HL-60 (cell line): ENCODE data around the gene SEC24D.

Experiments
- DNase-seq, 2 experiments: peaks; one replicate each; pipeline ENCODE4 v3.0.0-alpha.2; 2010 to 2020; ENCODE audit warnings: low read depth in 1 of 2, low spot score in 1 of 2
- H3K27ac ChIP-seq: fragments of 250-450 bp; sonication (Bioruptor Pico); replicated peaks from 2 replicates; pipeline ENCODE4 v1.5.1; 2020; ENCODE audit warnings: mild to moderate bottlenecking, moderate library complexity
- H3K27me3 ChIP-seq: fragments of 250-450 bp; sonication (Bioruptor Pico); 2 replicates; pipeline ENCODE4 v1.5.1; 2021; ENCODE audit warnings: mild to moderate bottlenecking, moderate library complexity; ENCODE audit not compliant: insufficient read depth, poor library complexity, severe bottlenecking
- H3K4me3 ChIP-seq: replicated peaks from 2 replicates; pipeline ENCODE4 v1.5.1; 2011; ENCODE audit warnings: mild to moderate bottlenecking, control low read depth, low read length; ENCODE audit not compliant: insufficient read depth
- GABPA ChIP-seq: IDR thresholded peaks from 2 replicates; pipeline ENCODE4 v1.6.1; 2012; ENCODE audit warnings: low read depth
- POLR2AphosphoS5 ChIP-seq: IDR thresholded peaks from 2 replicates; pipeline ENCODE4 v1.6.1; 2012; ENCODE audit warnings: low read depth
- REST ChIP-seq: IDR thresholded peaks from 2 replicates; pipeline ENCODE4 v1.6.1; 2012; ENCODE audit warnings: low read depth; ENCODE audit not compliant: insufficient replicate concordance
- SPI1 ChIP-seq: IDR thresholded peaks from 2 replicates; pipeline ENCODE4 v1.6.1; 2012; ENCODE audit warnings: low read depth, mild to moderate bottlenecking, borderline replicate concordance
- TF ChIP-seq, protein P1 (sequence below): IDR thresholded peaks from one replicate; pipeline ENCODE4 v1.5.1; 2011; ENCODE audit warnings: low read length, control low read depth, inconsistent platforms; ENCODE audit not compliant: insufficient read depth

Gene SEC24D

DNA sequence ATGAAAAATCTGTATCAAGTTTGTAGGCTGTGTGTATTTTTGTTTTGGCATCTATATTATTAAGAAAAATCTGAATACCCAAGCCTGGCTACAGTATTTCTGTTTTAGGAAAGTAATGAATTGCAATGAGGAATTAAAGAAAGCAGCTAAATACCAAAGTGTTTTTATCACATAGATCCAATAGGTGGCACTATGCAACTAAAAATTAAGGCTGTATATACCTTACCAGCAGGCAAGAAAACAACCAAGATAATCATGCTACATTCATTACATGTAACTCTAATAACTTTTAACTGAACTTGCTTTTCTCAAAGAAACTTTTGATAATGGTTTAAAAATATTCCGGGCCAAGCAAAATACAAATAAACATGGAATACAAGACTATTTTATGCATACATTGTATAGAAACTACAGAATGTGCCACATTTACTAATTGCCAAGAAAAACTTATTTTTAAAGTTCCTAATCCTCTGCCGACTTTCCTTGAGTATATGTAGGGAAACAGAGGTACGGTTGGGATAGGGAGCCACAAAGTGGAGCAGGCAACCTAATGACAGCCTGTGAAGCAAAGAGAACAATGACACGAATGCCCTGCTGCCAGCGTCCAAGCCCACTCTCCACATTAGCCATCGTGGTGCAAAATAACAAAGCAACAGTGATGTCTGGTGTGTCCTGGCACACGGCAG, 63.7 kb downstream of the SEC24D start:
- no peaks in the 10 kb centered on the region for H3K27me3 ChIP-seq
- DNase-seq = no peak
- TF ChIP-seq, protein P1, sequence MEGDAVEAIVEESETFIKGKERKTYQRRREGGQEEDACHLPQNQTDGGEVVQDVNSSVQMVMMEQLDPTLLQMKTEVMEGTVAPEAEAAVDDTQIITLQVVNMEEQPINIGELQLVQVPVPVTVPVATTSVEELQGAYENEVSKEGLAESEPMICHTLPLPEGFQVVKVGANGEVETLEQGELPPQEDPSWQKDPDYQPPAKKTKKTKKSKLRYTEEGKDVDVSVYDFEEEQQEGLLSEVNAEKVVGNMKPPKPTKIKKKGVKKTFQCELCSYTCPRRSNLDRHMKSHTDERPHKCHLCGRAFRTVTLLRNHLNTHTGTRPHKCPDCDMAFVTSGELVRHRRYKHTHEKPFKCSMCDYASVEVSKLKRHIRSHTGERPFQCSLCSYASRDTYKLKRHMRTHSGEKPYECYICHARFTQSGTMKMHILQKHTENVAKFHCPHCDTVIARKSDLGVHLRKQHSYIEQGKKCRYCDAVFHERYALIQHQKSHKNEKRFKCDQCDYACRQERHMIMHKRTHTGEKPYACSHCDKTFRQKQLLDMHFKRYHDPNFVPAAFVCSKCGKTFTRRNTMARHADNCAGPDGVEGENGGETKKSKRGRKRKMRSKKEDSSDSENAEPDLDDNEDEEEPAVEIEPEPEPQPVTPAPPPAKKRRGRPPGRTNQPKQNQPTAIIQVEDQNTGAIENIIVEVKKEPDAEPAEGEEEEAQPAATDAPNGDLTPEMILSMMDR = peak; percentile 27
- no peak for TF ChIP-seq GABPA
- no peak overlapping the region for H3K27ac ChIP-seq
- no peak overlapping the region for H3K4me3 ChIP-seq

DNA sequence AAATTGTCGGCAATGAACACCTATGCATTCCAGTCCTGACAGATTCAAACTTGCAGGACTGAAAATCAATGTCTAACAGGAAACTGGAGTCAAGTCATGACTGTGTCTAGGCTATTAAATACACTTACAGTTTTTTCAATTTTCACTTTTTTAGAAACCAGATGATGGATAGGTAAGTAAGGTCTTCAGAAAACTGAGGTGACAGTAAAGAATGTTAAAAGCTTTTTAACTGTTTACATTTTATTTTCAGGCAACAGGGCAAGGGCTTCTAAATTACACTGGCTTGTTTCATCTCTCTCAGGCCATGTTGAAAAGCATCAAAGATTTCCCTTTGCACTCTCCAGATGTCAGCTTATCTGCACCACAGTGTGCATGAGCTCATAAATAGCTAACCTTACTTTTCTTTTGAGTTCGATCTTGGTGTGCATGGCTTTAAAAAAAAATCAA, 65.2 kb downstream of the SEC24D start:
- no peak overlapping the region for H3K4me3 ChIP-seq
- no peaks in the 10 kb centered on the region for H3K27me3 ChIP-seq
- DNase-seq = no peak
- no peak overlapping the region for H3K27ac ChIP-seq
- TF ChIP-seq SPI1 = no peak
- no peak for TF ChIP-seq GABPA
- TF ChIP-seq REST = no peak
- TF ChIP-seq, protein P1 = no peak
- TF ChIP-seq POLR2AphosphoS5 = no peak

GRCh38 chr4:118769161-118769560, 66.8 kb downstream of the SEC24D start:
- TF ChIP-seq REST (no peak), GABPA (no peak), POLR2AphosphoS5 (no peak), SPI1 (no peak)
- TF ChIP-seq, protein P1 = no peak

GRCh38 chr4:118767109-118767508, 68.8 kb downstream of the SEC24D start:
- no peaks in the 10 kb centered on the region for H3K27me3 ChIP-seq
- H3K27ac ChIP-seq = no peak overlapping the region
- TF ChIP-seq, protein P1 = no peak
- DNase-seq = no peak
- no peak overlapping the region for H3K4me3 ChIP-seq

More at GRCh38 chr4:118769161-118769560, 66.8 kb downstream of the SEC24D start:
- Histone ChIP-seq H3K4me3 (no peak overlapping the region), H3K27ac (no peak overlapping the region), H3K27me3 (no peaks in the 10 kb centered on the region)
- no peak for DNase-seq
